ENCODE results near the gene NAT9.

GRCh38 chr17:74730491-74731346 lies 45.4 kb downstream of the NAT9 start:
- TF ChIP-seq, protein P1, sequence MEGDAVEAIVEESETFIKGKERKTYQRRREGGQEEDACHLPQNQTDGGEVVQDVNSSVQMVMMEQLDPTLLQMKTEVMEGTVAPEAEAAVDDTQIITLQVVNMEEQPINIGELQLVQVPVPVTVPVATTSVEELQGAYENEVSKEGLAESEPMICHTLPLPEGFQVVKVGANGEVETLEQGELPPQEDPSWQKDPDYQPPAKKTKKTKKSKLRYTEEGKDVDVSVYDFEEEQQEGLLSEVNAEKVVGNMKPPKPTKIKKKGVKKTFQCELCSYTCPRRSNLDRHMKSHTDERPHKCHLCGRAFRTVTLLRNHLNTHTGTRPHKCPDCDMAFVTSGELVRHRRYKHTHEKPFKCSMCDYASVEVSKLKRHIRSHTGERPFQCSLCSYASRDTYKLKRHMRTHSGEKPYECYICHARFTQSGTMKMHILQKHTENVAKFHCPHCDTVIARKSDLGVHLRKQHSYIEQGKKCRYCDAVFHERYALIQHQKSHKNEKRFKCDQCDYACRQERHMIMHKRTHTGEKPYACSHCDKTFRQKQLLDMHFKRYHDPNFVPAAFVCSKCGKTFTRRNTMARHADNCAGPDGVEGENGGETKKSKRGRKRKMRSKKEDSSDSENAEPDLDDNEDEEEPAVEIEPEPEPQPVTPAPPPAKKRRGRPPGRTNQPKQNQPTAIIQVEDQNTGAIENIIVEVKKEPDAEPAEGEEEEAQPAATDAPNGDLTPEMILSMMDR (conservative IDR thresholded peaks at IDR 0.05; ENCODE audit: low read depth, low read length) = no peak
- TF ChIP-seq BHLHE40 (IDR thresholded peaks at IDR 0.05; ENCODE audit: low read depth, low read length) (no peak), POLR2A (IDR thresholded peaks at IDR 0.05; ENCODE audit: low read depth, low read length) (no peak), USF2 (IDR thresholded peaks at IDR 0.05; ENCODE audit: low read depth, low read length) (no peak), RAD21 (IDR thresholded peaks at IDR 0.05; ENCODE audit: low read length) (no peak), RFX5 (IDR thresholded peaks at IDR 0.05; ENCODE audit: low read depth, low read length) (no peak), MXI1 (IDR thresholded peaks at IDR 0.05; ENCODE audit: borderline replicate concordance, low read depth, low read length) (no peak), CEBPB (IDR thresholded peaks at IDR 0.05; ENCODE audit: low read depth, low read length) (no peak)
- TF ChIP-seq, protein P2, sequence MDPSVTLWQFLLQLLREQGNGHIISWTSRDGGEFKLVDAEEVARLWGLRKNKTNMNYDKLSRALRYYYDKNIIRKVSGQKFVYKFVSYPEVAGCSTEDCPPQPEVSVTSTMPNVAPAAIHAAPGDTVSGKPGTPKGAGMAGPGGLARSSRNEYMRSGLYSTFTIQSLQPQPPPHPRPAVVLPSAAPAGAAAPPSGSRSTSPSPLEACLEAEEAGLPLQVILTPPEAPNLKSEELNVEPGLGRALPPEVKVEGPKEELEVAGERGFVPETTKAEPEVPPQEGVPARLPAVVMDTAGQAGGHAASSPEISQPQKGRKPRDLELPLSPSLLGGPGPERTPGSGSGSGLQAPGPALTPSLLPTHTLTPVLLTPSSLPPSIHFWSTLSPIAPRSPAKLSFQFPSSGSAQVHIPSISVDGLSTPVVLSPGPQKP (IDR thresholded peaks at IDR 0.05; ENCODE audit: borderline replicate concordance, low read depth, low read length) = no peak

Data from IMR-90 (cell line).